PC-3 (cell line): ENCODE data around the gene NRBF2. TPM values are rescaled to one million over a fixed set of nuclear protein-coding genes. Genes with fewer than 3 reads are reported as not detected.
"Not testable (repeated sequence)": the region's sequence is repeated elsewhere in the genome, so short reads cannot be mapped to it uniquely, and the experiment has no call there.

ENCODE experiments used
- ATAC-seq: fragments of 200-7000 bp; cut with Tn5 transposase; 2 replicates; pipeline ENCODE4 v1.9.1; 2020; ENCODE audit warnings: mild to moderate bottlenecking, moderate library complexity
- BruUV-seq: library from RNA; stranded (reverse); fragments of 400-500 nt; replicated peaks from 2 replicates; lab custom pipeline; 2021; lab: Mats Ljungman, UMichigan
- CTCF ChIA-PET: fragments of 300-600 bp; sonication (Branson Sonifier 250); formaldehyde crosslinking; loops from one replicate; lab custom pipeline; 2022; ENCODE audit warnings: antibody characterized with exemption; lab: Charles Lee
- POLR2A ChIA-PET: fragments of 300-600 bp; sonication (Branson Sonifier 250); formaldehyde crosslinking; loops from one replicate; lab custom pipeline; 2022; ENCODE audit warnings: antibody characterized with exemption; ENCODE audit not compliant: unreplicated experiment; lab: Charles Lee
- DNase-seq: peaks from one replicate; pipeline ENCODE4 v3.0.0-alpha.2; 2015
- H2AFZ ChIP-seq: fragments of 300-600 bp; sonication (generic); 2 replicates; pipeline ENCODE4 v1.6.0; 2016; ENCODE audit warnings: antibody characterized with exemption, low read length
- H3F3A ChIP-seq: fragments of 300-600 bp; sonication (generic); one replicate; pipeline ENCODE4 v1.6.0; 2017; ENCODE audit warnings: antibody characterized with exemption, low read length, control low read depth, mild to moderate bottlenecking; ENCODE audit not compliant: unreplicated experiment
- H3K27ac ChIP-seq: fragments of 300-600 bp; sonication (generic); 2 replicates; pipeline ENCODE4 v1.5.1; 2016; ENCODE audit warnings: mild to moderate bottlenecking, low read length
- H3K27me3 ChIP-seq: fragments of 300-600 bp; sonication (generic); 2 replicates; pipeline ENCODE4 v1.6.1; 2016; ENCODE audit warnings: low read length, mixed read lengths
- H3K36me3 ChIP-seq: fragments of 300-600 bp; sonication (generic); 2 replicates; pipeline ENCODE4 v1.6.1; 2016; ENCODE audit warnings: low read depth, mixed run types, low read length, mixed read lengths
- H3K4me1 ChIP-seq: fragments of 300-600 bp; sonication (generic); 2 replicates; pipeline ENCODE4 v1.5.1; 2016; ENCODE audit warnings: low read length; ENCODE audit not compliant: insufficient read depth
- H3K4me2 ChIP-seq: fragments of 300-600 bp; sonication (generic); 2 replicates; pipeline ENCODE4 v1.6.0; 2016; ENCODE audit warnings: low read length
- H3K4me3 ChIP-seq: fragments of 300-600 bp; sonication (generic); 2 replicates; pipeline ENCODE4 v1.5.1; 2016; ENCODE audit warnings: mild to moderate bottlenecking, low read length, mixed read lengths
- H3K79me2 ChIP-seq: fragments of 300-600 bp; sonication (generic); 2 replicates; pipeline ENCODE4 v1.6.1; 2017; ENCODE audit warnings: low read length, mixed read lengths
- H3K9ac ChIP-seq: fragments of 300-600 bp; sonication (generic); 2 replicates; pipeline ENCODE4 v1.6.0; 2016; ENCODE audit warnings: mild to moderate bottlenecking, low read length
- H3K9me2 ChIP-seq: fragments of 300-600 bp; sonication (generic); replicated peaks from 2 replicates; pipeline ENCODE4 v1.6.1; 2016; ENCODE audit warnings: mixed run types, low read length, mixed read lengths
- H3K9me3 ChIP-seq: fragments of 300-600 bp; sonication (generic); 2 replicates; pipeline ENCODE4 v1.6.1; 2016; ENCODE audit warnings: low read length, mixed read lengths
- H4K20me1 ChIP-seq: fragments of 300-600 bp; sonication (generic); 2 replicates; pipeline ENCODE4 v1.6.1; 2016; ENCODE audit warnings: low read length, mixed read lengths
- CTCF ChIP-seq: fragments of 300-600 bp; sonication (generic); conservative IDR thresholded peaks from 2 replicates; pipeline ENCODE4 v1.5.1; 2017; ENCODE audit warnings: antibody characterized with exemption, low read depth, mild to moderate bottlenecking, low read length
- EZH2 ChIP-seq: fragments of 300-600 bp; sonication (generic); IDR thresholded peaks from one replicate; pipeline ENCODE4 v1.6.1; 2017; ENCODE audit warnings: antibody characterized with exemption, mild to moderate bottlenecking, low read length; ENCODE audit not compliant: unreplicated experiment
- EZH2phosphoT487 ChIP-seq: fragments of 300-600 bp; sonication (generic); IDR thresholded peaks from 2 replicates; pipeline ENCODE4 v1.6.1; 2018; ENCODE audit warnings: mild to moderate bottlenecking, antibody characterized with exemption, low read length, borderline replicate concordance
- intact Hi-C: fragments of 100-400 bp; cut with micrococcal nuclease; formaldehyde crosslinking; loops from 2 replicates; pipeline ENCODE4 v1.9.0; 2023
- total RNA-seq: library from RNA; depleted of rRNA; stranded (reverse); fragments of >200 nt; gene quantifications from 2 replicates; pipeline ENCODE4 v1.2.3, GENCODE V29; 2014

Gene NRBF2
- total RNA-seq, 1 experiment from 2014 or later, result 44.4 TPM

DNA sequence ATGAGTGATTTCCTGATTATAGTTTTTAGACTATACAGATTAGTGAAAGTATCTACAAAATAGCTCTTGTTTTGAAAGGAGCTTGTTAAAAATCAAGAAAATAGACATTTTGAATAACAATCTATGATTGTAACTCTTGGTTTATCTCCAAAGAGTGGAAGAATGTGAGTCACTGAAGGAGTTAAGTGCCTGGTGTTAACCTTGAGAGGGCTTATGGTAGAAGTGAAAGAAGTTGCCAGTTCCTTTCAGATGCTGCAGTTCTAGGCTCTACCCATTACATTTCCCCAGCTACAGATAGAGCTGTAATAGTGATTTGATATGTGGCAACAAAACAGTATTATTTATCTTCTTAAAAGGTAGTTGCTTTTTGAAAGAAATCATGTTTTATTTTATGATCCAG lies 12.7 kb downstream of the NRBF2 start:
- no peak for DNase-seq
- H3K4me2 ChIP-seq, result no peak overlapping the region
- no peak overlapping the region for H2AFZ ChIP-seq
- ATAC-seq, result peak; percentile 29; the same call in 1 of the 2 replicates
- POLR2A ChIA-PET, result no interaction called here
- TF ChIP-seq EZH2phosphoT487 (no peak), EZH2 (no peak), CTCF (no peak)
- intact Hi-C loops, result no loop called here
- peaks cover 6% of the 10 kb centered on the region; the same call in 1 of the 2 replicates for H4K20me1 ChIP-seq
- BruUV-seq, result no TSS peak
- no peaks in the 10 kb centered on the region for H3F3A ChIP-seq
- H3K9ac ChIP-seq, result no peak overlapping the region
- H3K4me1 ChIP-seq, result no peaks in the 10 kb centered on the region
- H3K4me3 ChIP-seq, result no peak overlapping the region
- no peaks in the 10 kb centered on the region for H3K27me3 ChIP-seq
- peaks cover 37% of the 10 kb centered on the region for H3K36me3 ChIP-seq
- no peaks in the 10 kb centered on the region for H3K9me2 ChIP-seq
- no peak overlapping the region for H3K27ac ChIP-seq
- no peaks in the 10 kb centered on the region for H3K9me3 ChIP-seq
- H3K79me2 ChIP-seq, result peaks cover 90% of the 10 kb centered on the region
- CTCF ChIA-PET, result interaction anchor here (0.8 to 1.3 kb wide), 2 partner anchors 11 to 21 kb away, joined by 4 to 6 read pairs; no protein-coding TSS in a partner anchor

- Histone ChIP-seq H4K20me1 (peaks cover 3% of the 10 kb centered on the region; the same call in 1 of the 2 replicates), H3K79me2 (peaks cover 90% of the 10 kb centered on the region), H3K4me3 (no peak overlapping the region), H3K27ac (no peak overlapping the region), H3K9me2 (no peaks in the 10 kb centered on the region), H3K9ac (no peak overlapping the region), H2AFZ (no peak overlapping the region), H3K4me2 (no peak overlapping the region), H3F3A (no peaks in the 10 kb centered on the region), H3K36me3 (peaks cover 39% of the 10 kb centered on the region), H3K4me1 (no peaks in the 10 kb centered on the region), H3K9me3 (no peaks in the 10 kb centered on the region), H3K27me3 (no peaks in the 10 kb centered on the region)
- BruUV-seq, result no TSS peak
- ATAC-seq, result no peak
- POLR2A ChIA-PET, result interaction anchor here (0.7 kb wide), 2 partner anchors 46 to 1246 kb away, joined by 3 read pairs; no protein-coding TSS in a partner anchor
- CTCF ChIA-PET, result interaction anchor here (0.6 to 1.3 kb wide), 2 partner anchors 20 to 485 kb away, joined by 3 to 6 read pairs; no protein-coding TSS in a partner anchor
- no peak for TF ChIP-seq CTCF
- TF ChIP-seq EZH2, result no peak
- no peak for TF ChIP-seq EZH2phosphoT487
- intact Hi-C loops, result no loop called here
- DNase-seq, result no peak
Observed at GRCh38 chr10:63146503-63146902, 13.4 kb downstream of the NRBF2 start.

DNA sequence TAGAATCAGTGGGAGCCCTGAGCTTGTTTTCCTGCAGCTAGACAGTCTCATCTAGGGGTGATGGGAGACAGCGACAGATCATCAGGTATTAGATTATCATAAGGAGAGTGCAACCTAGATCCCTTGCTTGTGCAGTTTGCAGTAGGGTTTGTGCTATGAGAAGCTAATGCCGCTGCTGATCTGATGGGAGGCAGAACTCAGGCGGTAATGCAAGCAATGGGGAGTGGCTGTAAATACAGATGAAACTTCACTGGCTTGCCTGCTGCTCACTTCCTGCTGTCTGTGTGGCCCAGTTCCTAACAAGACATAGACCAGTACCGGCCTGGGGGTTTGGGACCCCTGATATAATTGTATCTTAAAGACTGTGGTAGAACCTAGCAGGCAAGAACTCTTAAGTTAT lies 17.6 kb downstream of the NRBF2 start:
- Histone ChIP-seq H4K20me1 (no peaks in the 10 kb centered on the region), H3K9me2 (no peaks in the 10 kb centered on the region), H2AFZ (no peak overlapping the region), H3K79me2 (peaks cover 52% of the 10 kb centered on the region), H3K4me3 (no peak overlapping the region), H3K27ac (no peak overlapping the region), H3K36me3 (peaks cover 66% of the 10 kb centered on the region), H3F3A (no peaks in the 10 kb centered on the region), H3K4me1 (no peaks in the 10 kb centered on the region), H3K27me3 (no peaks in the 10 kb centered on the region), H3K9ac (no peak overlapping the region), H3K9me3 (no peaks in the 10 kb centered on the region), H3K4me2 (no peak overlapping the region)
- ChIA-PET POLR2A (no interaction called here), CTCF (no interaction called here)
- ATAC-seq (no peak), DNase-seq (no peak)
- TF ChIP-seq EZH2 (no peak), EZH2phosphoT487 (no peak), CTCF (no peak)
- BruUV-seq, result no TSS peak
- intact Hi-C loops, result no loop called here

- BruUV-seq, result TSS peak; percentile 17
- H3K4me3 ChIP-seq, H3K9ac ChIP-seq, ATAC-seq, POLR2A ChIA-PET, CTCF ChIA-PET, H3K27ac ChIP-seq, intact Hi-C loops, H3F3A ChIP-seq, H3K9me2 ChIP-seq, H3K9me3 ChIP-seq, H3K27me3 ChIP-seq, H2AFZ ChIP-seq, DNase-seq, H3K4me2 ChIP-seq, H3K4me1 ChIP-seq, H4K20me1 ChIP-seq: not testable (repeated sequence)
- H3K79me2 ChIP-seq, result peaks cover 21% of the 10 kb centered on the region
- H3K36me3 ChIP-seq, result peaks cover 44% of the 10 kb centered on the region
Observed at GRCh38 chr10:63153868-63154545, 20.9 kb downstream of the NRBF2 start.
